ENCODE data around the gene BNIP3. TPM values are rescaled to one million over a fixed set of nuclear protein-coding genes. Genes with fewer than 3 reads are reported as not detected.
A peak's percentile ranks its signal among the peaks of the same experiment; 100 is the strongest.

The BNIP3 gene
- total RNA-seq, 1 experiment from 2014 or later = 57.1 TPM

DNA sequence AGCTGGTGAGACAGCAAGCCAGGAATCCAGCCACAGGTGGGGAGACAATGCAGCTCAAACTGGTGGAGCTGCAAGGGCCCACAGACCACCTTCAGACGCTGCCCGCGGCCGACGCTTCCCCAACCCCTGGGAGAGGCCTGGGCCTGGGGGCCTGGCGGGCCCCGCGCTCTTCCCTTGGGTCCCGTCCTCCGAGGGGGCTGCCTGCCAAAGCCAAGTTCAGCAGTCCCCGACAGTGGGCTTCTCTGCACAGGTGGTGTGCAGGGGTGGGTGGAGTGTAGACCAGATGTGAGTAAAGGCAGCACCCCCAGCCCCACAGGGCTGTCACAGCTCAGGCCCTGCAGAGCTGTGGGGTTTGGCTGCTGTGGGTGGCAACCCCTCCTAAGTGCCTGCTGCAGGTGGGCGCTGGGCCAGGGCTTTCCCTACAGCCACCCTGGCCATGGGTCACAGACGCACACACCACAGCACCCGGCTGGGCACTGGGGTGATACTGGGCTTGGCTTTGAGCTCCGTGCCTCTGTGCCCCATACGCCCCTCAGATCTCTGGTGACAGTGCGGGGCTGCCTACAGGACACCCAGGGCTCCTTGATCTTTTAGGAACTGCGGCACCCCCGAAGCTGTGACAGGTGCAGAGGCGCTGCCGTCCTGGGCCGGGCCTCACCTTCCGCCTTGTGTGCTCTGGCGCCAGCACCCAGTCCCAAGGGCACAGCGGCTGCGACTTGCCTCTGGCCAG is 20.5 kb downstream of the BNIP3 start:
- DNase-seq = no peak
- Mint-ChIP-seq H3K27me3 (ENCODE audit: low read depth) (no peaks in the 10 kb centered on the region), H3K27ac (peak overlapping the region in 2 of 3 experiments; percentile 84 to 94; a peak in 3 of 7 replicates), H3K4me1 (0 out of 4 replicates have a peak, but pooled peaks cover 0 to 6% of the 10 kb centered on the region in 2 experiments), H3K36me3 (ENCODE audit: insufficient read depth in 1 of 3, low read depth in 3 of 3) (peaks cover 34 to 42% (median 37%) of the 10 kb centered on the region in 3 experiments), H3K9me3 (peaks cover 12 to 25% of the 10 kb centered on the region in 2 experiments), H3K4me3 (no peak overlapping the region)
- Histone ChIP-seq H3K18ac (ENCODE audit: insufficient read length, low read depth, low read length) (no peak overlapping the region), H3K4me2 (ENCODE audit: insufficient read depth, insufficient read length, low read length) (no peak overlapping the region), H3T11ph (ENCODE audit: low read length) (no peak overlapping the region), H3K27ac (ENCODE audit: insufficient read length, low read depth, low read length) (no peak overlapping the region), H3K27me3 (ENCODE audit: insufficient read depth, low read length) (no peaks in the 10 kb centered on the region), H2AFZ (ENCODE audit: low read length) (no peak overlapping the region), H3K9me3 (ENCODE audit: control insufficient read depth, low read depth, low read length) (no peaks in the 10 kb centered on the region), H2AK5ac (ENCODE audit: insufficient read length, low read length) (no peak overlapping the region), H3K23ac (ENCODE audit: insufficient read length, low read depth, low read length) (no peak overlapping the region), H3K4me1 (ENCODE audit: insufficient read depth, low read length) (no peaks in the 10 kb centered on the region), H3K9ac (ENCODE audit: extremely low read depth, insufficient read length, low read length) (no peak overlapping the region), H2BK120ac (ENCODE audit: low read depth, low read length, poor library complexity, severe bottlenecking) (no peak overlapping the region), H3K14ac (ENCODE audit: insufficient read depth, low read length) (no peak overlapping the region), H3K79me1 (ENCODE audit: insufficient read depth, low read depth, low read length, poor library complexity, severe bottlenecking) (no peaks in the 10 kb centered on the region), H3K79me2 (ENCODE audit: insufficient read depth, low read length) (no peaks in the 10 kb centered on the region), H4K20me1 (ENCODE audit: control insufficient read depth, insufficient read depth, insufficient read length) (peaks cover 3% of the 10 kb centered on the region), H2BK5ac (ENCODE audit: insufficient read length, low read length) (no peak overlapping the region), H2BK12ac (ENCODE audit: insufficient read length, low read depth, low read length) (no peak overlapping the region), H2BK20ac (ENCODE audit: low read depth, low read length, poor library complexity, severe bottlenecking) (no peak overlapping the region), H2BK15ac (ENCODE audit: low read depth, low read length) (no peak overlapping the region), H3K23me2 (ENCODE audit: insufficient read length, low read depth, low read length, poor library complexity, severe bottlenecking) (peaks cover 4% of the 10 kb centered on the region), H4K91ac (ENCODE audit: insufficient read length, low read depth, low read length) (no peak overlapping the region), H4K8ac (replicated peaks; ENCODE audit: insufficient read length, low read depth, low read length) (peak overlapping the region; percentile 53), H4K5ac (ENCODE audit: insufficient read length, low read depth, low read length) (no peak overlapping the region), H3K56ac (ENCODE audit: insufficient read length, low read depth, low read length) (no peak overlapping the region), H3K4ac (ENCODE audit: low read depth, low read length) (no peak overlapping the region)
- TF ChIP-seq, protein P1, sequence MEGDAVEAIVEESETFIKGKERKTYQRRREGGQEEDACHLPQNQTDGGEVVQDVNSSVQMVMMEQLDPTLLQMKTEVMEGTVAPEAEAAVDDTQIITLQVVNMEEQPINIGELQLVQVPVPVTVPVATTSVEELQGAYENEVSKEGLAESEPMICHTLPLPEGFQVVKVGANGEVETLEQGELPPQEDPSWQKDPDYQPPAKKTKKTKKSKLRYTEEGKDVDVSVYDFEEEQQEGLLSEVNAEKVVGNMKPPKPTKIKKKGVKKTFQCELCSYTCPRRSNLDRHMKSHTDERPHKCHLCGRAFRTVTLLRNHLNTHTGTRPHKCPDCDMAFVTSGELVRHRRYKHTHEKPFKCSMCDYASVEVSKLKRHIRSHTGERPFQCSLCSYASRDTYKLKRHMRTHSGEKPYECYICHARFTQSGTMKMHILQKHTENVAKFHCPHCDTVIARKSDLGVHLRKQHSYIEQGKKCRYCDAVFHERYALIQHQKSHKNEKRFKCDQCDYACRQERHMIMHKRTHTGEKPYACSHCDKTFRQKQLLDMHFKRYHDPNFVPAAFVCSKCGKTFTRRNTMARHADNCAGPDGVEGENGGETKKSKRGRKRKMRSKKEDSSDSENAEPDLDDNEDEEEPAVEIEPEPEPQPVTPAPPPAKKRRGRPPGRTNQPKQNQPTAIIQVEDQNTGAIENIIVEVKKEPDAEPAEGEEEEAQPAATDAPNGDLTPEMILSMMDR (conservative IDR thresholded peaks at IDR 0.05) = no peak
- WGBS (ENCODE audit: extremely low coverage, insufficient read length, low lambda C conversion rate) = no CpG with 5 or more reads among the region's 26 CpGs
